ENCODE measurements around the gene TESPA1.
"Not testable (repeated sequence)": the region's sequence is repeated elsewhere in the genome, so short reads cannot be mapped to it uniquely, and the experiment has no call there.

Gene TESPA1

DNA sequence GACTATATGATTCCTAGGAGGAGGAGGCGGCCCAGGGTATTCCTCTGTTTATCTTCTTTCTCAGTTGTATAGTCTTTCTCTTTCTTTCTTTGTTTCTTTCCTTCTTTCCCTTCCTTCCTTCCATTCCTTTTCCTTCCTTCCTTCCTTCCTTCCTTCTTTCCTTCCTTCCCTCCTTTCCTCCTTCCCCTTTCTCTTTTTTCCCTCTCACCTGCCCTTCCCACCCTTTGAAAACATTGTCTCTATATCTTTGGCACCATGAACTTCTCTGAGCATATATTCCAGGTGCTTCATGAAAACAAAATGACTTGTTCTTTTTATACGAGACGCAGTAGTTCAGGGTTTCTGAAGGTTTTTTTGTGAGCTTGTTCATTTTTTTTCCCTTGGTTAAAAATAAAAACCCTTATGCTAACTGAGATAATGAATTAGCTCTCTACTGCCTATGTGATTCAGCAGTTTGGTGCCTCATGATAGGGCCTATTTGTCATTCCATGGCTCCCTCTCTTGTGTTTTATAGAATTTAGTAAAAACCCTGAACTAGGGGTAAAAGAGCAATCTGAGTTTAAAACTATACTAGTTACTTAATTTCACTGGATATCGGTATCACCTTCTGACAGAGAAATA lies 3.2 kb upstream of the TESPA1 start:
- DNase-seq (ENCODE audit: insufficient read length, low spot score): no peak
- FAIRE-seq: no peak
- TF ChIP-seq POLR2A (IDR thresholded peaks at IDR 0.05; ENCODE audit: low read depth, low read length) (no peak), SPI1 (IDR thresholded peaks at IDR 0.05; ENCODE audit: low read depth, low read length) (no peak), TAF1 (IDR thresholded peaks at IDR 0.05; ENCODE audit: low read depth, low read length) (no peak), PAX5 (IDR thresholded peaks at IDR 0.05; ENCODE audit: insufficient read depth, low read length, severe bottlenecking) (no peak), POLR2AphosphoS5 (IDR thresholded peaks at IDR 0.05; ENCODE audit: low read depth, low read length) (no peak), POU2F2 (IDR thresholded peaks at IDR 0.05; ENCODE audit: low read depth, low read length) (no peak)

DNA sequence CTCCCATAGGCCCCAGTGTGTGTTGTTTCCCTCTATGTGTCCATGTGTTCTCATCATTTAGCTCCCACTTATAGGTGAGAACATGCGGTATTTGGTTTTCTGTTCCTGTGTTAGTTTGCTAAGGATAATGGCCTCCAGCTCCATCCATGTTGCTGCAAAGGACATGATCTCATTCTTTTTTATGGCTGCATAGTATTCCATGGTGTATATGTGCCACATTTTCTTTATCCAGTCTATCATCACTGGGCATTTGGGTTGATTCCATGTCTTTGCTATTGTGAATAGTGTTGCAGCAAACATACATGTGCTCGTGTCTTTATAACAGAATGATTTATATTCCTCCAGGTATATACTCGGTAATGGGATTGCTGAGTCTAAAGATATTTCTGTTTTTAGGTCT lies 2.2 kb upstream of the TESPA1 start:
- not testable (repeated sequence) for FAIRE-seq; DNase-seq (ENCODE audit: insufficient read length, low spot score)

DNA sequence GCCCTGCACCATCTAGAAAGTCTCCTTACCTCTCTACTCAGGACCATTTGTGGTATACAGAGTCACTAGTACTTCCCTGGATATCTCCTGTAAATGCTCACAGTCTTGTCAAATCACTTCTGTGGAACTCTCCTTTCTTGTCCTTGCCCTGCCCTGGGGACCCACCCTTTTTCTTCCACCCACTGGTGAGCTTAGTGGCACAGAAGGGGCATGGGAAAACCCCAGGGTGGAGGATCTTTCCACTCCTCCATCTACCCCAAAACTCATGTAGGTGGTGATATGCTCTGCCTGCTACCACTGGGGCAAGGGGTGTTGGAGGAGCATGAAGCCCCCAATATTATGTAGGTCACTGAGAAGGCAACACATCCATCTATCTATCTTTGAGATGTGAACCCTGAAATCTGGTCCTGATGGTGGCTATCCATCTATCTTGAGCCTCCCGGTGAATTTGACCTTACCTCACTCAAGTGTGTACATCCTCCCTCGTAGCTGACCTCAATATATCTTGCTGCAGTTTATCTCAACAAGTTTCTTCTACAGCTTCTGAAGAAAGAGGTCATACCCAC lies 943 bp downstream of the TESPA1 start:
- FAIRE-seq (peak; percentile 84), DNase-seq (ENCODE audit: insufficient read length, low spot score) (no peak)
- TF ChIP-seq POU2F2 (IDR thresholded peaks at IDR 0.05; ENCODE audit: low read depth, low read length): no peak
- TF ChIP-seq POLR2A (IDR thresholded peaks at IDR 0.05; ENCODE audit: low read depth, low read length): 0 out of 2 replicates have a peak, but pooled peaks have one; percentile 19
- TF ChIP-seq TAF1 (IDR thresholded peaks at IDR 0.05; ENCODE audit: low read depth, low read length): no peak

DNA sequence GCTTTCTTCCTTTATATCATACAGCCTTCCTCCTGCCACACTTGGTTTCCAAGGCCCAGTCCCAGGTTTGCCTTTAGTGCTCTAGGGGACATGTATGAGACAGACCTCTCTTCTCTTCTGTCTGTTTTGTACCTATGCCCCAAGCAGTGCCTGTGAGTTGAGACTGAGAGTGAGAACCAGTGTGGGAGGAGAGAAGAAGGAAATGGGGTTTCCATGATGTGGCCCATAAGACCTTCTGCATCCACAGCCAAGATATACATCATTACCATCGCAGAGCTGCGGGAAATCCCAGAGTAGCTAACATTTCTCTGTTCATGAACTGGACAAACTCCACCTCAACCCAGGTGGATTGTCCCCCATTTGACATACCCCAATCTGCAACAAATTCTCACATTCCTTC lies 2.8 kb downstream of the TESPA1 start:
- DNase-seq (ENCODE audit: insufficient read length, low spot score) (no peak), FAIRE-seq (peak; percentile 78)
- no peak for TF ChIP-seq POLR2A (IDR thresholded peaks at IDR 0.05; ENCODE audit: low read depth, low read length)
- TF ChIP-seq POLR2AphosphoS5 (IDR thresholded peaks at IDR 0.05; ENCODE audit: low read depth, low read length): no peak
- TF ChIP-seq PAX5 (IDR thresholded peaks at IDR 0.05; ENCODE audit: insufficient read depth, low read length, severe bottlenecking): no peak
- peak; percentile 54 for TF ChIP-seq SPI1 (IDR thresholded peaks at IDR 0.05; ENCODE audit: low read depth, low read length)
- 0 out of 2 replicates have a peak, but pooled peaks have one; percentile 41 for TF ChIP-seq TAF1 (IDR thresholded peaks at IDR 0.05; ENCODE audit: low read depth, low read length)
- no peak for TF ChIP-seq POU2F2 (IDR thresholded peaks at IDR 0.05; ENCODE audit: low read depth, low read length)

DNA sequence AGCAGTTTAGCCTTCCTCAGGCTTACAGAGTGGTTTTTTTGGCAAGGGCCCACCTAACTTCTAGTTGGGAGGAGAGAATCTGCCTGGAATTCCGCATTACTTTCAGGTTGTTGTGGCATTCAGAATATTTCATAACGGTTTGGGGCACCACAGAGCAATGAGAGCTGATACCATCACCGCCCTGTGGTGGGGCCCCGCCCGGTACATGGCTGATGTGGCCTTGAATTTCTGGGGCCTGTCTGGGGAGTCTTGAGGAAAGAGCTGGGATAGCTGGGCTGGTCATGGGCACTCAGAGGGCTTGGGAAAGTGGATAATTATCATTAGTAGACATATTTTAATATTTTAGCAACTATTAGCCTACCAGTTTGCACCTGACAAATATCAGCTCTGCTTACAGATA lies 4.2 kb downstream of the TESPA1 start:
- FAIRE-seq: no peak

DNA sequence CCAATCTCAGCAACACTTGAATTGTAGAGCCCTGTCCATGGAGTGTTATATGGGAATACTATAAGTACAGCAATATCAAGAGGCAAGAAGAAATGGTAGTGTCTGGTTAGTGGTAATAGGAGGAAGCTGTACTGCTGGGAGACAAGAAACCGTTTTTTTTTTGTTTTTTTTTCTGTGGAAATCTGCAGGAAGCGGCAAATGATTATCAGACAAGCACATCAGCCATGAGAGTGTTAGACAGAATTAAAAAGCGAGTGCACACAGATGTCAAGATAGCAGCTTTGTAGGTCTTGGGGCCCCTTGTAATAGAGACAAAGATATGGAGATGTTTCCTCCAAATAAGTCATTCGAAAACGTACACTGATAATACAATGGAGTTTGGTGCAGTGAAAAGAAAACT lies 6.7 kb downstream of the TESPA1 start:
- TF ChIP-seq TAF1 (IDR thresholded peaks at IDR 0.05; ENCODE audit: low read depth, low read length) (no peak), PAX5 (IDR thresholded peaks at IDR 0.05; ENCODE audit: insufficient read depth, low read length, severe bottlenecking) (no peak), POLR2A (IDR thresholded peaks at IDR 0.05; ENCODE audit: low read depth, low read length) (no peak), POLR2AphosphoS5 (IDR thresholded peaks at IDR 0.05; ENCODE audit: low read depth, low read length) (no peak), POU2F2 (IDR thresholded peaks at IDR 0.05; ENCODE audit: low read depth, low read length) (no peak), SPI1 (IDR thresholded peaks at IDR 0.05; ENCODE audit: low read depth, low read length) (no peak)
- FAIRE-seq: no peak
- no peak for DNase-seq (ENCODE audit: insufficient read length, low spot score)

More for the DNA sequence above, 4.2 kb downstream of the TESPA1 start:
- no peak for DNase-seq (ENCODE audit: insufficient read length, low spot score)
- TF ChIP-seq POLR2AphosphoS5 (IDR thresholded peaks at IDR 0.05; ENCODE audit: low read depth, low read length) (no peak), TAF1 (IDR thresholded peaks at IDR 0.05; ENCODE audit: low read depth, low read length) (no peak), PAX5 (IDR thresholded peaks at IDR 0.05; ENCODE audit: insufficient read depth, low read length, severe bottlenecking) (no peak), POLR2A (IDR thresholded peaks at IDR 0.05; ENCODE audit: low read depth, low read length) (no peak), POU2F2 (IDR thresholded peaks at IDR 0.05; ENCODE audit: low read depth, low read length) (no peak), SPI1 (IDR thresholded peaks at IDR 0.05; ENCODE audit: low read depth, low read length) (no peak)

DNA sequence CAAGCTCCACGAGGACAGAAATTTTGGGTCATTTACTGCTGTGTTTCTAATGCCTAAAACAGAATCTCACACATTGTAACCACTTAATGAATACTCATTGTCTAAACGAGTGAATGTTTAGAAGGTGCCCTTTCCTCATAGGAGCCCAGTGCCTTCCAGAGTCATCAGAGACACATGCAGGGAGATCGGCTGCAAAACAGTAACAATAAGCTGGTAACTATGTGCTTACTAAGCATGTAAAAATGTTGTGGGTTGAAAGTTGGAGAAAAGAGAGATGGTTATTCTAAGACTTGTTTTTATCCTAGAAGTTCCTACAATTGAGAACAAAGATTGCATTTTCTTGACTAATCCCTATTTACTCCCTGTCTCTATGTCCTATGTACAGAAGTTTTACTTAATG lies 7.4 kb downstream of the TESPA1 start:
- TF ChIP-seq PAX5 (IDR thresholded peaks at IDR 0.05; ENCODE audit: insufficient read depth, low read length, severe bottlenecking) (no peak), POLR2A (IDR thresholded peaks at IDR 0.05; ENCODE audit: low read depth, low read length) (no peak), POLR2AphosphoS5 (IDR thresholded peaks at IDR 0.05; ENCODE audit: low read depth, low read length) (no peak), TAF1 (IDR thresholded peaks at IDR 0.05; ENCODE audit: low read depth, low read length) (no peak), POU2F2 (IDR thresholded peaks at IDR 0.05; ENCODE audit: low read depth, low read length) (no peak)
- no peak for DNase-seq (ENCODE audit: insufficient read length, low spot score)
- no peak for FAIRE-seq

DNA sequence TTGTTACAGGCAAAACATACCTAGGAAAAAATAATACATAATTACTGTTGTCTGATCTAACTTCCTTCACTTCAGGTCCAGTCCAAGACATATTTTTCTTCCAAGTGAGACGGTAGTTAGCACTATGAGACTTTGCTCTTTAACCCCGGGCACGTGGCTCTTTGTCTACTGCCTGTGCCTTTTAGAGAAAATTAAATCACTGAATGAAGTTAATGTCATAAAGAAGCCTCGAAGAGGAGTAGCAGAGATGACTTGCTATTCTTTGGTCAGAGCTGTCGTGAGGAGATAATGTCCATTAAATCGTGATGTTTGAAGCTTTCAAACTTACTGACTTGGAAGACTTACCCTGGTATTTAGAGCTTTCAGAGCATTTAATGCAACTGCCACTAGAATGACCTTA lies 8.7 kb downstream of the TESPA1 start:
- DNase-seq (ENCODE audit: insufficient read length, low spot score): no peak
- TF ChIP-seq POLR2A (IDR thresholded peaks at IDR 0.05; ENCODE audit: low read depth, low read length) (no peak), SPI1 (IDR thresholded peaks at IDR 0.05; ENCODE audit: low read depth, low read length) (no peak), TAF1 (IDR thresholded peaks at IDR 0.05; ENCODE audit: low read depth, low read length) (no peak), PAX5 (IDR thresholded peaks at IDR 0.05; ENCODE audit: insufficient read depth, low read length, severe bottlenecking) (no peak), POLR2AphosphoS5 (IDR thresholded peaks at IDR 0.05; ENCODE audit: low read depth, low read length) (no peak), POU2F2 (IDR thresholded peaks at IDR 0.05; ENCODE audit: low read depth, low read length) (no peak)
- no peak for FAIRE-seq

DNA sequence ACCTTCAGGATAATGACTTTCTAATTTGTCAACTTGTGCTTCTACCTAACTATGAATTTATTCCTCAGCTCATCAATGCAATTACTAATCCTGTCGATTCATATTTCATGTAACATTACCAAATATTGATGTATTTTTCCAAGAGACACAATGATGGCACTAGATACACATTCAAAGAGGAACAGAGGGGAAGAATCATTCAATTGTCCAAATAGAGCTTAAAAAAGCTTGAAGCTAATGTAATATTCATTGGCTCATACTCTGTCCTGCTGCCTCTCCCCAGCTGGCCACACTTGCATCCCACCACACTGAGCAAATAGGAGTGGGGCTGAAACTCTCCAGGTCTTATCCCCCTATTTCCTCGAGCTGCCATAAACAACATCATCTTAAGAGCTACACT lies 9.3 kb downstream of the TESPA1 start:
- no peak for DNase-seq (ENCODE audit: insufficient read length, low spot score)
- TF ChIP-seq POLR2AphosphoS5 (IDR thresholded peaks at IDR 0.05; ENCODE audit: low read depth, low read length): no peak
- no peak for FAIRE-seq

DNA sequence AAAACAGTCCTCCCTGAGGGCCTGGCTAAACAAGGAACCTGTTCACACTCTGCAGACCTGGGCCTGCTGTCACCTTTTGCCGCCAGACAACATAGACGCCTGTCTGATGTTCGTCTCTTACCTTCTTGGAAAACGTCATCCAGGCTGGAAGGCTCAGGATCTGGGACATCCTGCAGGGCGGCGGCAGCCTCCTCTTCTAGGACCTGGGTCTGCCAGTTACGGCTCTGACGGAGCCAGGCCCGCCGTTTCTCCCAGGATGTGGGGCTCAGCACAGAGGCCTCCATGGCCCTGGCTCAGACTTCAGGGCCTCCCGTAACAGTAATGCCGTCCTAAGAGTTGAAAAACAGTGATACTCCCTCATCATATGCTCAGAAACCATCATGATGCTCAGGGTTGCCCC lies 10.3 kb downstream of the TESPA1 start:
- FAIRE-seq (no peak), DNase-seq (ENCODE audit: insufficient read length, low spot score) (no peak)
- TF ChIP-seq SPI1 (IDR thresholded peaks at IDR 0.05; ENCODE audit: low read depth, low read length) (no peak), POLR2A (IDR thresholded peaks at IDR 0.05; ENCODE audit: low read depth, low read length) (no peak), TAF1 (IDR thresholded peaks at IDR 0.05; ENCODE audit: low read depth, low read length) (no peak), POU2F2 (IDR thresholded peaks at IDR 0.05; ENCODE audit: low read depth, low read length) (no peak), POLR2AphosphoS5 (IDR thresholded peaks at IDR 0.05; ENCODE audit: low read depth, low read length) (no peak), PAX5 (IDR thresholded peaks at IDR 0.05; ENCODE audit: insufficient read depth, low read length, severe bottlenecking) (no peak)

Data from GM12891 (cell line).